Dermis microvascular lymphatic vessel endothelial cell (primary cell): Measurements from ENCODE around the gene PLCH1. TPM values are rescaled to one million over a fixed set of nuclear protein-coding genes. Genes with fewer than 3 reads are reported as not detected.

Experiments
- DNase-seq, 2 donors: peaks; one replicate each; pipeline versions ENCODE4 v3.0.0 to v3.0.0-alpha.2; 2010; ENCODE audit warnings: low read depth in 2 of 2
- total RNA-seq: library from RNA; depleted of rRNA; stranded (reverse); fragments of >200 nt; gene quantifications from 2 replicates; pipeline ENCODE4 v1.2.1, GENCODE V29; 2014

Gene PLCH1
- total RNA-seq, 1 donor from 2014 or later: under 0.01 TPM

DNA sequence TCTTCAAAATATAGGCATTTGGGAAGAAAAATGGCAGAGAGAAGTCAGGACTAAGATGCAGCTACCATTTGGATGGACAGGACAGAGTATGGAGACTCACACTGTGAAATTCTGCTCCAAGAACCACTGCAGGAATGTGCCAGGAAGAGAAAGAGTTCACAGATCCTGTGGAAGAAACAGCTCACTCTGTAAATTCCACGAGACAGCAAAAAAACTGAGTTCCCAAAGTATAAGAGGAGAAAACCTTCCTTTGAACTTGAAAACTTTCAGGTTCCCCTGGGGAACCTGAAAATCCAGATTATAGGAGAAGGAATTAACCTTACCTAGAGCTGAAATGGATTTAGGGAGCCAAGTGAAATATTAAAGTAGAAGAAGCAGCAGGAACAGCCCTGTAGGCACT is 137.1 kb downstream of the PLCH1 start:
- DNase-seq: no peak

DNA sequence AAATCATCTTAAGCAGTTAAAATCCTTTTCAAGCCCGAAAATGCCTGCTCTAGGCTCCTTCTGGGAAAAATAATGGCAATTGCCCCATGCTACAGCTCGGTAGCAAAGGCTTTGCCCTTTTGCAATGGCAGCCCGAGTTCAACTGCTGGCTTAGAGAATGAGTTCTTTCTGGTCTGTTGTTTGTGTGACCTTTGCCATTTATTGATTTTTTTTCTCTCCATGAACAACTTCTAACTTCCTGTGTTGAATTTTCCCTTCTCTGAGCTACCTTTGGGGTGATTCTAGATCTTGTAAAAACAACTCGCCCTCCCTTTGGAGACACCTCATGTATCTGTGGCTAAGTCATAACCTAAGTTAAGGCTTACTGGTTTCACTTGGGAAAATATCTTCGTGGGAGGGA is 139.3 kb downstream of the PLCH1 start:
- DNase-seq: no peak

DNA sequence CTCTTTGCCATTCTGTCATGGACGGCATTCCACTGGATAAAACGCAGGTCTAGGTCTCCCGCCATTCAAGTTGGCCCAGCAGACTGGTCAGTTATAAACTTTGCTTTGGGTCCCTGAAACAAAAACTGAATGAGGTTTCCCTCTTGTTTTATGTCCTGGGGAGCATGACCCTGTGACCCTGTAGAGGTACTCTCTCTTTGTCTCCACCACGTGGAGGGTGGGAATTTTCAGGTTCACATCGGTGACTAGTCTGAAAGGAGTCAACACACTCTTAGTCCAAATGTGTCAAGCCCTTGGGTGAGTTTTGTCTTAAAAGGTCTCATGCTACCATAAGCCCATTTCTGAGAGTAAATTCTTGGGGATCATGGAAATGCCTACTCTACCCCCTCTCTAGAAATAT is 139.9 kb downstream of the PLCH1 start:
- DNase-seq: no peak

DNA sequence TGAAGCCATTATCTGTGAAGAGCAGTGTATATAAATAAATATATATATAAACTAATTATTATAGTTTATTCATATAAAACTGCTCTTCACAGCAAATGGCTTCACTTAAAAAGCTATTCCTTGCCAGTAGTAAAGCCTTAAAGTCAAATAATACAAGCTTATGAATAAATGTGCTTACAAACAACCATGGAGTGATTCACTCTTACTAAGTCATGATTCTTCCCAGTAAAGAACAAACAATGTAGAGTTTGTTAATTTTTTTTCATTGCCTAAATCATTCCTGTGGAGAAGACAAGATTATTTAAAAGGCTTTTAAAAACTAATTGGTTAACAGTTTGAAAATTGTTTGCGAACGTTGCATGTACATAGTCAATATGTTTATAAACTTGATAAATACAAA is 140.7 kb downstream of the PLCH1 start:
- DNase-seq: no peak

DNA sequence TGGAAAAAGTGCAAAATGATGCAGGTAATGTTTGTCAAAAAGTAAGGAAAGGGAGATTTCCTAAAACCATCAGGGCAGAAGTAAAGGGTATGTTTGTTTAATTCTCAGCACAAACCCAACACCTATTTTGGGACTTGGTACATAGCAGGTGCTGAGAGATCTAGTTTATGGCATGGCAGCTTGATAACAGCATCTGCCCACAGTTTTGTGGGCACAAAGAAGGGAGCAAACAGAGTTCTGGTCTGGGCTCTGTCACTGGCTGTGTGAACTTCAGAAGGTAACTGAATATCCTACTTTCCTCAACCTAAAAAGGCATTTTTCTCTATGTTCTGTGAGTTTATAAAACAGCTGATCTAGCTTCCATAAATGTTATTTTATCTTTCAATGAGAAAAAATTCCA is 141.6 kb downstream of the PLCH1 start:
- DNase-seq: no peak

DNA sequence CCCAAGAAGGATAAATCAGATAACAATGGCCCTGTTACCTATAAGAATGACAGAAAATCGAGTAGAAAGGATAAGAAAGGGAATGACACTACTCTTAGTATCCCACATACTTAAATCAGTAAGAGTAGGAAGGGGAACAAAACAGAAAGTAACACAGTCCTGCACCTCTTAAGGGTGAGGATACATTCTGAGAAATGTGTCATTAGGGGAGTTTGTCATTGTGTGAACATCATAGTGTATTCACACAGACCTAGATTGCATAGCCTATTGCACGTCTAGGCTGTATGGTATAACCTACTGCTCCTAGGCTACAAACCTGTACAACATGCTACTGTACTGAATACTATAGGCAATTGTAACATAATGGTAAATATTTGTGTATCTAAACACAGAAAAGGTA is 142.6 kb downstream of the PLCH1 start:
- no peak for DNase-seq

DNA sequence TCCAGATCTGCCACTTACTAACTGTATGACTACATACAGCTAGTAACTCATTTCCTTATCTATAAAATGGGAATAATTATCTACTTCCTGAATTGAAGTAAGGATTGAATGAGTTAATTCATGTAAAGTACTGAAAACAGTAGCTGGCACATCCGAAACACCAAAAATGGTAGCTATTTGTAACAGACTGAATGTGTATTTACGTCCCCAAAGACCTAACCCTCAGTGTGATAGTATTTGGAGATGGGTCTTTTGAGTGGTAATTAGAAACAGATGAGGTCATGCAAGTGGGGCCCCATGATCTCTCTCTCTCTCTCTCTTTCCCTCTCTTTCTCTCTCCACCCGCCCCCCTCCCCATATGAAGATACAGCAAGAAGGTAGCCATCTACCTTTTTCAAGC is 146.2 kb downstream of the PLCH1 start:
- DNase-seq: no peak

DNA sequence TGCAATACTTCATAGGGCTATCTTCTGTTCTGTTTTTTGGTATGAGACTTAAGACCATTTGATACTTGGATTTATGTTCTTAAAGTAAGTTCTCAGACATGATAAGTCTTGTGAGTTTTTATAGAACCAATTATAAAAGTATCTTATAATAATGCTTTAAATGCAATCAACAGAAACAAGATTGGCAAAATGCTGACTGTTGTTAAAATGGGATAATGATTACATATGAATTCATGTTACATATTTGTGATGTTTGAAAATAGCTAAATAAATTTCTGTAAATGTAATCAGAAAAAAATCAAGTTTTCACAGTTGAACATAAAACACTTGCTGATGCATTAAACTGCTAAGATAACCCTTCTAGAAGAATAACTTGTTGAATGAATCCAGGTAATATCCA is 148.3 kb downstream of the PLCH1 start:
- no peak for DNase-seq

DNA sequence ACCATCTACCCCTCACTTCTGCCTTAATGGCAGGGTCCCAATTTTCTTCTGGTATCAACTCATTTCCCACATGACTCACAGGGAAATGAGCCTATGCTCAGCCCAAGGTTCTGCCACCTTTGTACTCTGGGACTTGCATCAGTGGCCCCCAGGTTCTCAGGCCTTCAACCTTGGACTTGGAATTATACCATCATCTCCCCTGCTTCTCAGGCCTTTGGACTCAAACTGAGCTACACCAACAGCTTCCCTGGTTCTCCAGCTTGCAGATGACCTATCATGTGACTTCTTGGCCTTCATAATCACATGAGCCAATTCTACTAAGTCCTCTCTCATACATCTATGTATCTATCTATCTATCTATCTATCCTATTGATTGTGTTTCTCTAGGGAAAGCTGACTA is 149.5 kb downstream of the PLCH1 start:
- DNase-seq: no peak

DNA sequence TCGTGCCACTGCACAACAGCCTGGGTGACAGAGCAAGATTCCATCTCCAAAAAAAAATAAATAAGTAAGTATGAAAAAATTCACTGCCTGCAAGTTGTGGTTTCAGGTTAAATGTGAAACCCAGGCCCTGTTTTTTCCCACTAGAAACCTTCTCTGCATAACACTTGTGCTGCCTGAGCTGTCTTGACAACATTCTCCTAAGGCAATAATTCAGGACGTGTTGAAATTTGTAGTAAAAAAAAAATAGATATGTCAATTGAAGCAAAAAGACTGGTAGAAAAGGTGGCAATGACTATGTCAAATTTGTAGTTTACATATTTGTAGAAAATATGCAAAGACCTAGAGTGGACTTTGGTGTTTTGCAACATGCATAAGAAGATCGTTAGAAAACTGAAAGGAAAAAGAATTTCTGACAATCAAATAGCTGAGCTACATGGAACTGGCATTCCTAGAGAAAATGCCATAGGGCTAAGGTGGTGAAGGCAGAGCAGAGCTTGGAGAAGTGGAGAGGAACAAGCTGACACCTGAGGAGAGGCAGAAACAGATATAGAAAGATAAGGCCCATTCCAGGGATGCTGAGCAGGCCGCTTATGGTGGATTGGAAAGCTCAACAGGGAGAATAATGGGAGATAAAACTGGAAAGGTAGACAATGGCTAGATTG is 150.2 kb downstream of the PLCH1 start:
- DNase-seq: no peak

DNA sequence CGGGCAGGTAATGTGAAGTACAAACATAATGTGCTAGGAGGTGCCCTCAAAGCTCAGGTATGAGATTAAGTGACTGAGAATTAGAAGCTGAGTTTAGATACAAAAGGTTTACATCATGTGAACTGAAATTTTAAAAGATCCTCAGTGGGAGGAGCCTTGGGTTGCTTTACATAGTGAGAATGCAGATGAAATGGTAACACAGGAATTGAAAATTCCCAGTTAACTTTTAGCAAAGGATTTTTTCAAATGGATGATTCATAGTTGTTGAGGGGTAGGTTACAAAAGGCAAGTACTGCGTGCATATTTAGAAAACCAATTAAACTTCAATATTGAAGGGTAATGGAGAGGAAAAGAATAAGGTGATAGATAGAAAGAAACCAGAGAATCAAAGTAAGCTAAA is 157.3 kb downstream of the PLCH1 start:
- no peak for DNase-seq

DNA sequence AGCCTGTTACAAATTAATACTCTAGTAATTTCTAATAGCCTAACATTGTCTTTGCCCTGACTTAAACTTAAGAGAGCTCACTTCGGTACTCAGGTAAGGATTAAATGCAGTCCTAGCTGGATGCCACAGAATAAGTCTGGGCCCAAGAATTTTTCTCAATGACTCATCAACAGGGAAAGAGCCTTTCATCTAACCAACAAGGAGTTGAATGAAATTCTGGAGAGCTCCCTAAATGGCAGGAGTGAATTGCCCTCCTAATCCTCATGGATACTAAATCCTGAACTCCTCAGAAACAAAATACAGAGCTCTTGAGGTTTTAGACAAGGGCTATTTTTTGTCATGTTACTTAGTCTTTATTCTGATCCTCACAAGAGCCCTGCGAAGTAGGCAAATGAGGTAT is 159.5 kb downstream of the PLCH1 start:
- DNase-seq: no peak

DNA sequence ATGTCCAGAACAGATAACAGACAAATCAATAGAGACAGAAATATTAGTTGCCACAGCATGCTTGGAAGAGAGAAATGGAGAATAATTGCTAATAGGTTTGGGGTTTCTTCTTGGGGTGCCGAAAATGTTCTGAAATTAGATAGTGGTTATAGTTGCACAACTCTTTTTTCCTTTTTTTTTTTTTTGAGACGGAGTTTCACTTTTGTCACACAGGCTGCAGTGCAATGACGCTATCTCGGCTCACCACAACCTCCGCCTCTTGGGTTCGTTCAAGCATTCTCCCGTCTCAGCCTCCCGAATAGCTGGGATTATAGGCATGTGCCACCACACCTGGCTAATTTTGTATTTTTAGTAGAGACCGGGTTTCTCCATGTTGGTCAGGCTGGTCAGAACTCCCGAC is 163.3 kb downstream of the PLCH1 start:
- DNase-seq: no peak

DNA sequence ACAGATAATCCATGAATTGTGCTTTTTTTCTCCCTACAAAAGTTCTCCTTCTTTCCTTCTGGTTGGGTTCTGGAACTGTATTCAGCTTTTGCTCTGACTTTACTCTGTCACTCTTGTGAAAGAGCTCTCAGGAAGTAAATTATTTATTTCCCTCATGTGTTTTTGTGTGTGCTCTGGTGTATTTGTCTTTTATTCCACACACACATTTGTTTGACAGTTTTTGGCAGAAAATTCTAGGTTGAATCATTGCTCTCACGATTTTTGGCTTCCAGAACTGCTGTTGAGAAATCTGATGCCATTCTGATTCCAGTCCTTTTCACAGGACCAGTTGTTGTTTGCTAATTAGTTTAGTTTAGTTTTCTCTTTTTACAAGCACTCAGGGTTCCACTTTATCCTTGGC is 172.8 kb downstream of the PLCH1 start:
- DNase-seq: no peak

DNA sequence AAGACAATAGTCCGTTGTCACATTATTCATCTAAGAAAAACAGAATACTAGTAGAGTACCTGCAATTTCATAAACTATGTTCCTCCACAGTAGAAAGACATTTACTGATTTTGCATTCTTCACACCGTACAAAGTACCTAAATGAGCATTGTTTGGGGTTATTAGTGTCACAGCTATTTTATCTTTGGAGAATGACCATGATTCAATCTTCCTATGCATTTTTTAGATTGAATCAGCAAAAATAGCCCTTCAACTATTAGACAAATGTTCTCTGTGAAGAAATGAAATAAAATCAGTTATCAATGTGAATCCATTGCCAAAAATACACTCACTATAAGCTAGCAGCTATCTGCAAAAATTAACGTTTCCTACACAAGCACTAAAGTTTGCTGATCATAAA is 176.6 kb downstream of the PLCH1 start:
- no peak for DNase-seq

DNA sequence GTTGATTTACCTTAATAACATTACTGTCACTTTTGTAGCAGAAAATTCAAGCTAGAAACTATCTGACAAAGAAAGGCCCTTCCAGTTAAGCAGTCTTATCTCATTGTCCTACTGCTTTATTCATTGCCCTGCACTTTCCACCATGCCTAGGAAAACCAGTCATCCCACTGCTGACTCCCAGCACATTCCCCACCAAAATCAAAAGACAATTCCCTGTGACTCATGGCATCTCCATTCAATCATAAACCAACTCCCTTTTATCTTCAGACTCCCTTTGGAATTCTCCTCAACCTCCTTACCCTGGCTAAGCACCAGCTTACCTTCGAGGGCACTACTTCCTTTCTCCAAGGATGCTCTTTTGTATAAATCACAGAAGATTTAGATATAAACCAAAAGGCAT is 184.3 kb downstream of the PLCH1 start:
- DNase-seq: no peak

DNA sequence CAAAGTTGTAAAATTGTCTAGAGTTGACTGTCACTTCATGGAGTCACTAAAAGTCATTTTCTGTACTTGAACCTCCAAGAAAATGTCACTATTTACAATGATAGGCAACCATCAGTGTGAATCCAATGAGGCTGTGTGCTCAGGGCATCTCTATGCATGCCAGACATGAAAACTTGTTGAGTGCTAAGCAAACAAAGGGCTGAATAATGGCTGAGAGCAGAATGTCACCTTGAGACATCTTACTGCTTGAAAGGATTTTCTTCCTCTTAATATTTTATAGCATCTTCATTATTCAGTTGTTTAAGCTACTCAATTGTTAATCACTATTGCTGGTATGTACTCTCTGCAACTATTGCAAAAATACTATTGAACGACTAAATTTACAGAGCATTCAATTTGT is 184.7 kb downstream of the PLCH1 start:
- no peak for DNase-seq

DNA sequence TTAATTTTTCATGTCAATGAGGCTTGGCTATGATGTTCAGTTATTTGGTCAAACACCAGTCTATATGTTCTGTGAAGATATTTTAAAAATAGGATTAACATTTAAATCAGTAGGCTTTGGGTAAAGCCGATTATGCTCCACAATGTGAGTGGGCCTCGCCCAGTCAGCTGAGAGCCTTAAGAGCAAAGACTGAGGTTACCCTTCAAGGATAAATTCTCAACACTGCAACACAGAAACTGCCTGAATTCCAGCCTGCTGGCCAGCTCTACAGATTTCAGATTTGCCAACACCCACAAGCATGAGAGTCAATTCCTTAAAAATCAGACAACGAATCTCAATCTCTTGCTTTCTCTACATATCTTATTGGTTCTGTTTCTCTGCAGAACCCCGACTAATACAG is 188.3 kb downstream of the PLCH1 start:
- DNase-seq: no peak

DNA sequence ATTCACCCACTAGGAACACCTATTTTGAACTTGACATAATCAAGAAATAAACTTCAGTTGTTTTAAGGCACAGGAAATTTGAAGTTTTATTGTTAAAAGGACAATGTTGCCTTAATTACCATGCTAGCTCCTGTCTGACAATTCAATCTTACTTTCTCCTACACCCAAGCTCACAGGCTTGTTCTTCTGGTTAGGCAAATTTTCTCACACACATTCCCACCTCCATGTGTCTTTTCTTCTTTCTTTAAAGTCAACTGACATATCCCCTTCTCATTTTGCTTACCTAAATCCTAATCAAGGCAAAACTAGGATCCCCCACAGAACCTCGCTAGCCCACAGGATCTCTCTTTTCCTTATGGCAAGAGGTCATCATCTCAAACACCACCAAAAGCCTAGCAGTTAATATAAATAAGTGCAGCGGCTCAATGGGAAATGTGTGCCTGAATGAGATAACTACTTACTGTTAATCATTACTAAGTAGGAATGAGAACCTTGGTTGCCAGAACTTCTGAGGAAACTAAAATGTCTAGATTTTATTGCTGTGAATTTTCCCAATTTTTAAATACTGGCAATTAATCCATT is 189.3 kb downstream of the PLCH1 start:
- DNase-seq: no peak

DNA sequence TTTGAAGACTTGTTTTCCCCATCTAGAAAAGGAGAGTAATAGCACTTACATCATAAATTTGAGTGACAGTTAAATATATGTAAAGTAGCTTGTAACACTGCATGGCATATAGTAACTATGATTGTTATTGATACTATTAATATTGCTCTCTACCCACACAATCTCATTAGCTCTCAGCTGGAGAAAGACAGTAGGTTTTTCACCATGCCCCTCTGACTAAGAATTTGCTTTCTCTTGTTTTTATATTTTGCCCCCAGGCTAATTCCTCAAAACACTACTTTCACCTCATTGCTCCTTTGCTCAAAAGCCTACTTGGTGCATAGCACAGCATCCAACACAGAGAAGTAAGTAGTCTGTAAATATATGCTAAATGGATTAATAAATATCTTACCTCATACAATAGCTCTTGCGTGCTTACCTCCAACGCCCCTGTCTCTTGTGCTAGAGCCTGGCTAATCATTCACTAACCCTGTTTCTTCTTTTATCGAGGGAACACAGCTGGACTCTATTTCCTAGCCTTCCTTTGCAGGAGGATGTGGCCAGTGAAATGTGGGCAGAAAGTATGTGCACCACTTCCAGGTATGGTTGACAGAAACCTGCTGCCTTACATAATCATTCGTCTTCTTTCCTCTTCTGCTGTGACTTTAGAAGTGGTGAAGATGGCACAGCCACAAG is 190.0 kb downstream of the PLCH1 start:
- no peak for DNase-seq

DNA sequence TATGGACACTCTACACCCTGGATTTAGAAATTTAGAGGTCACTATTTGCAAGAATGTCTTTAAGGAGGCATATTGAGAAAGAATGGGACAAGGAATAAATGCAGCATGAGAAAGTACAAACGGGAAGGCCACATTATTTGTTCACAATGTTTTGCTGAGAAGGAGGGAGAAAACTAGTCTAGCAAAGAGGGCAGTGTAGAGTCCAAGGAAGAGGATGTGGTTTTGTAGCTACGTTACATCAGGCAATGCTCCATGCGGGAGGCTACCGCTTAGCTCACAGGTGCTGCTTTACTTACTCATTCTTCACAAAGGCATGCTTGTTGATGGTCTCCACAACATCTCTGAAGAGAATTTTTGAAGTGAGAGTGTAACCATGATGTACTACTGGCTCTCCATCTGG is 191.1 kb downstream of the PLCH1 start:
- DNase-seq: no peak

DNA sequence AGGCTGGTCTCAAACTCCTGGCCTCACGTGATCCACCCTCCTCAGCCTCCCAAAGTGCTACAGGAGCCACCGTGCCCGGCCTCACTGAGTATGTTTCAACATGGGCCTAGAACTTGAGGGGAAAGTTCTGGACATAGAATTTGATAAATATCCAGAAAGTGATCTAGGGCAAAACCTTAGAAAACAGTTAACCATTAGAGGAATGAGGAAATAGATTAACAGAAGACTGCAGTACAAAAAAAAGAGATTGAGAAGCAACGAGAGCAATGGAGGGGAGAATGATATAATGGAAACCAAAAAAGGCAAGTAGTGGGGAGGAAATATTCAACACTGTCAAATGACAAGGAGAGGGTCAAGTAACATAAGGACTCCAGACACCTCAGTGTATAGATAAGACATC is 191.5 kb downstream of the PLCH1 start:
- no peak for DNase-seq

DNA sequence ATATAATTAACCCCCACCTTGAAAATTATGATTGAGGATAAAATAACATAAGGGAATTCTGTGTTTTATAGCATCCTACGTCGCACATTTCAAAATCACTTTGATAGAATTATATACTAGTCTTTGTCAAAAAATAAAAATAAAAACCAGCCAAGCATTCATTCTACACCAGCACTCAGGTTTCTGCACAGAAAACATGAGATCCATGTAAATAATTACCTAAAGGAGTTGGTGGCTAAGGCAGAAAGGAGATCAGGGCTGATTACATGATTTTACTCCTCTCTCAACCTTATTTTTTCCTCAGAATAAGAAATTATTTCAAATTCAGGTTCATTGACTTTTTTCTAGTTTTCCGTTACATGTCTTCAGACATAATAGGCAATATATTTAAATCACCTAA is 194.5 kb downstream of the PLCH1 start:
- no peak for DNase-seq
